H1 (cell line): ENCODE data around the gene AFAP1L2. TPM values are rescaled to one million over a fixed set of nuclear protein-coding genes. Genes with fewer than 3 reads are reported as not detected.

Experiments used
- ATF3 ChIP-seq: IDR thresholded peaks from 2 replicates; pipeline ENCODE4 v1.6.1; 2011; ENCODE audit warnings: low read depth, mild to moderate bottlenecking, low read length; ENCODE audit not compliant: insufficient read depth
- BRCA1 ChIP-seq: IDR thresholded peaks from 2 replicates; pipeline ENCODE4 v1.6.1; 2012; ENCODE audit warnings: low read depth, low read length, improper control_type of control experiment
- RNF2 ChIP-seq: fragments of 200-900, 300-1000 bp; sonication (generic); IDR thresholded peaks from 2 replicates; pipeline ENCODE4 v1.7.1; 2016; ENCODE audit warnings: borderline replicate concordance, low read depth, mild to moderate bottlenecking, antibody characterized with exemption, low read length; ENCODE audit not compliant: poor library complexity, severe bottlenecking; ENCODE audit errors: missing control alignments
- SIN3A ChIP-seq, 2 experiments: IDR thresholded peaks in 1 of 2; conservative IDR thresholded peaks in 1 of 2; 2 replicates each; pipeline ENCODE4 v1.6.1; 2011 to 2012; ENCODE audit warnings: low read length in 2 of 2, improper control_type of control experiment in 1 of 2, low read depth in 1 of 2, mild to moderate bottlenecking in 1 of 2
- SP4 ChIP-seq: IDR thresholded peaks from 2 replicates; pipeline ENCODE4 v1.6.1; 2012; ENCODE audit warnings: low read length, inconsistent platforms
- TCF12 ChIP-seq: IDR thresholded peaks from 2 replicates; pipeline ENCODE4 v1.6.1; 2011; ENCODE audit warnings: low read depth, mild to moderate bottlenecking, low read length
- polyA plus RNA-seq, 7 experiments: library from polyadenylated mRNA; depleted of rRNA in 3 of 7; stranded (reverse) in 5 of 7; unstranded in 2 of 7; fragments of >200 nt in 5 of 7; fragments of 200-250 nt in 2 of 7; gene quantifications; 1 replicate in 5 of 7; 2 replicates in 1 of 7; 4 replicates in 1 of 7; pipeline versions ENCODE4 v1.2.1 to v1.2.3, GENCODE V29; 2011 to 2013; ENCODE audit warnings: missing spikeins in 2 of 7, mixed read lengths in 2 of 7
- total RNA-seq: library from RNA; stranded (reverse); fragmentation: NEBNext Ultra II Directional; extraction: Animal tissue kit (Norgen Biotek cat#: 25700); gene quantifications from 2 replicates; pipeline ENCODE4 v1.2.1, GENCODE V29; 2021

AFAP1L2 gene
- total and polyA plus RNA-seq, 2 of the 8 experiments (the other 6 are each of a cell fraction or from before 2014, with no cell fraction given) = 3.9 to 6.4 TPM

- no peak for TF ChIP-seq ATF3
- TF ChIP-seq BRCA1 = no peak
- no peak for TF ChIP-seq TCF12
- TF ChIP-seq SP4 = no peak
- no peak for TF ChIP-seq SIN3A (conservative IDR thresholded peaks at IDR 0.05 in 1 of 2, IDR thresholded peaks at IDR 0.05 in 1 of 2; ENCODE audit: low read depth in 1 of 2, low read length in 2 of 2)
- no peak for TF ChIP-seq RNF2
Measured at GRCh38 chr10:114389426-114389825, 14.9 kb downstream of the AFAP1L2 start (continued).
